ENCODE measurements around the gene TPPP2. TPM values are rescaled to one million over a fixed set of nuclear protein-coding genes. Genes with fewer than 3 reads are reported as not detected.
"Not testable (repeated sequence)": the region's sequence is repeated elsewhere in the genome, so short reads cannot be mapped to it uniquely, and the experiment has no call there.

The TPPP2 gene
- total and polyA plus RNA-seq, 10 donors = 0.09 to 0.91 (median 0.57) TPM; not detected in 5

DNA sequence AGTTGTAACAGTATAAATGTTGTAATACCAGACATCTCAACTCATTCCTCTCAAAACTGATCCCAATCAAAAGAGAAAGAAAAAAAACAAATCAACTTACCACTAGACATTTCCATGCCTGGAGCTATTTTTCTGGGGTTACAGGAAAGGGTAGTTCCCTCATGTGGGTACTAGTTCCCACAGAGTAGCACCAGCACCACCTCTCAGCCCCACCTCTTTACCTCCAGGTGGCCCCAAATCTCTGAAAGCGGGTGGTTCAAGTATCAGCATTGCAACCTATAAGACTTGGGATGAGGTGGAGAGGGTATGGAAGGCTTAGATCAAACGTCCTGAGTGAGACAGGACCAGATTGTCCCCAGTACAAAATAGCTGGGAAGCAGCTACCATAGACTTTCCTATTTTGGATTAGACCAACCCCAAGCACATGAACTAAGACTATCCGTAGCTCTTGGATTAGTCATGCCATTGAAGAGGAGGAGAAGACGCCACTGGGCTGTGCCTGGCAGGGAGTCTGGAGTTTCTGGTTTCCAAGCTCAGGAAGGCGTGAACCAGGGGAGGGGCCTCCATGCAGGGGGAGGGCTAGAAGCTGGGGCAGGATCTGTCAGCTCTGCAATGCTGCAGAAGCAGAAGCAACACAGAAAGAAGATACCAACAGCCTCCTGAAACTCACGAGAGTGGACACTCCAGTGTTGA is 31.2 kb upstream of the TPPP2 start, which contains the start of gene SLC39A2:
SLC39A2 (plus strand) TSS at position 620 of the 693 bp plus-strand sequence. CDS start 154 bp downstream, outside the sequence.
- 68 to 80% (median 76%) methylated on average over 6 of the region's 6 CpGs for WGBS, 5 donors
- H3K4me1 ChIP-seq = no peaks in the 10 kb centered on the region
- intact Hi-C loops (cut with DNase I; ENCODE audit: low total_unique reads) = no loop called here
- no peak within 1 kb of the TSS for H3K4me3 ChIP-seq
- no peaks in the 10 kb centered on the region for H3K27me3 ChIP-seq (replicated peaks in 1 of 7)
- no peak for DNase-seq
- H3K27ac ChIP-seq = peak within 1 kb of the TSS in 1 of 8 donors; percentile 0
- TF ChIP-seq POLR2A (IDR thresholded peaks at IDR 0.05) (no peak), POLR2AphosphoS5 (IDR thresholded peaks at IDR 0.05) (no peak)
- TF ChIP-seq, protein P1, sequence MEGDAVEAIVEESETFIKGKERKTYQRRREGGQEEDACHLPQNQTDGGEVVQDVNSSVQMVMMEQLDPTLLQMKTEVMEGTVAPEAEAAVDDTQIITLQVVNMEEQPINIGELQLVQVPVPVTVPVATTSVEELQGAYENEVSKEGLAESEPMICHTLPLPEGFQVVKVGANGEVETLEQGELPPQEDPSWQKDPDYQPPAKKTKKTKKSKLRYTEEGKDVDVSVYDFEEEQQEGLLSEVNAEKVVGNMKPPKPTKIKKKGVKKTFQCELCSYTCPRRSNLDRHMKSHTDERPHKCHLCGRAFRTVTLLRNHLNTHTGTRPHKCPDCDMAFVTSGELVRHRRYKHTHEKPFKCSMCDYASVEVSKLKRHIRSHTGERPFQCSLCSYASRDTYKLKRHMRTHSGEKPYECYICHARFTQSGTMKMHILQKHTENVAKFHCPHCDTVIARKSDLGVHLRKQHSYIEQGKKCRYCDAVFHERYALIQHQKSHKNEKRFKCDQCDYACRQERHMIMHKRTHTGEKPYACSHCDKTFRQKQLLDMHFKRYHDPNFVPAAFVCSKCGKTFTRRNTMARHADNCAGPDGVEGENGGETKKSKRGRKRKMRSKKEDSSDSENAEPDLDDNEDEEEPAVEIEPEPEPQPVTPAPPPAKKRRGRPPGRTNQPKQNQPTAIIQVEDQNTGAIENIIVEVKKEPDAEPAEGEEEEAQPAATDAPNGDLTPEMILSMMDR (IDR thresholded peaks at IDR 0.05 in 8 of 11, conservative IDR thresholded peaks at IDR 0.05 in 3 of 11) = no peak
- H3K36me3 ChIP-seq = peaks cover 2 to 46% (median 37%) of the 10 kb centered on the region in 6 donors
- H3K9me3 ChIP-seq = no peaks in the 10 kb centered on the region

DNA sequence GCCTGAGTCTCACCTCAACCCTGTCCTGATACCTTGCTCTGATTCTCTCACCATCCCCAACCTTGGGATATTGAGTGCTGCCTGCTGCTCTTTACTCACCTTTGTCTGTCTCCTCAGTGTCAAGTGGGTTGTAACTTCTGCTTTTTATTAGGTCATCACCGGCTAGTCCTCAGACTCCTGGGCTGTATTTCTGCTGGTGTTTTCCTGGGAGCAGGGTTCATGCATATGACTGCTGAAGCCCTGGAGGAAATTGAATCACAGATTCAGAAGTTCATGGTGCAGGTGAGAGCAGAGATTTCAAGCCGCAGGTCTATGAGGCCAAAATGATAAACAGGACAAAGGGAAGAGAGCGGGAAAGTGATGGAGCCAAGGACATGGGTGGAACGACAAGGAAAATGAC is 30.4 kb upstream of the TPPP2 start:
- Histone ChIP-seq H3K27me3 (replicated peaks in 1 of 7) (no peaks in the 10 kb centered on the region), H3K9me3 (no peaks in the 10 kb centered on the region), H3K4me1 (no peaks in the 10 kb centered on the region), H3K36me3 (peaks cover 2 to 38% (median 29%) of the 10 kb centered on the region in 6 donors), H3K4me3 (no peak overlapping the region), H3K27ac (no peak overlapping the region)
- intact Hi-C loops (cut with DNase I; ENCODE audit: low total_unique reads) = no loop called here
- TF ChIP-seq, protein P1 (IDR thresholded peaks at IDR 0.05 in 8 of 11, conservative IDR thresholded peaks at IDR 0.05 in 3 of 11) = no peak
- no peak for TF ChIP-seq POLR2AphosphoS5 (IDR thresholded peaks at IDR 0.05)
- no peak for DNase-seq
- WGBS, 5 donors = 78 to 86% (median 78%) methylated on average over 4 of the region's 4 CpGs

DNA sequence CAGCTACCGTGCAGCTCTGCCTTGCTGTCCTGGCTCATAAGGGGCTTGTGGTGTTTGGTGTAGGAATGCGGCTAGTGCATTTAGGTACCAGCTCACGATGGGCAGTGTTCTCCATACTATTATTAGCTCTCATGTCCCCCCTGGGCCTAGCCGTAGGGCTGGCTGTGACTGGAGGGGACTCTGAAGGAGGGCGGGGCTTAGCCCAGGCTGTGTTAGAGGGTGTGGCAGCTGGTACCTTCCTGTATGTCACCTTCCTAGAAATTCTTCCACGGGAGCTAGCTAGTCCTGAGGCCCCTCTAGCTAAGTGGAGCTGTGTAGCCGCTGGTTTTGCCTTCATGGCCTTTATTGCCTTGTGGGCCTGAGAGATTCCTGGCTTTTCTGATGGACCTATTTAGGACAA is 28.8 kb upstream of the TPPP2 start:
- intact Hi-C loops (cut with DNase I; ENCODE audit: low total_unique reads) = no loop called here
- DNase-seq = no peak
- H3K9me3 ChIP-seq = no peaks in the 10 kb centered on the region
- H3K4me3 ChIP-seq = no peak overlapping the region
- TF ChIP-seq, protein P1 (IDR thresholded peaks at IDR 0.05 in 8 of 11, conservative IDR thresholded peaks at IDR 0.05 in 3 of 11) = no peak
- TF ChIP-seq POLR2AphosphoS5 (IDR thresholded peaks at IDR 0.05) (no peak), POLR2A (IDR thresholded peaks at IDR 0.05) (no peak)
- no peaks in the 10 kb centered on the region for H3K4me1 ChIP-seq
- no peak overlapping the region for H3K27ac ChIP-seq
- no peaks in the 10 kb centered on the region for H3K27me3 ChIP-seq (replicated peaks in 1 of 7)
- peaks cover 0 to 22% (median 13%) of the 10 kb centered on the region in 6 donors for H3K36me3 ChIP-seq
- WGBS, 5 donors = 68 to 86% (median 81%) methylated on average over 6 to 7 of the region's 7 CpGs

DNA sequence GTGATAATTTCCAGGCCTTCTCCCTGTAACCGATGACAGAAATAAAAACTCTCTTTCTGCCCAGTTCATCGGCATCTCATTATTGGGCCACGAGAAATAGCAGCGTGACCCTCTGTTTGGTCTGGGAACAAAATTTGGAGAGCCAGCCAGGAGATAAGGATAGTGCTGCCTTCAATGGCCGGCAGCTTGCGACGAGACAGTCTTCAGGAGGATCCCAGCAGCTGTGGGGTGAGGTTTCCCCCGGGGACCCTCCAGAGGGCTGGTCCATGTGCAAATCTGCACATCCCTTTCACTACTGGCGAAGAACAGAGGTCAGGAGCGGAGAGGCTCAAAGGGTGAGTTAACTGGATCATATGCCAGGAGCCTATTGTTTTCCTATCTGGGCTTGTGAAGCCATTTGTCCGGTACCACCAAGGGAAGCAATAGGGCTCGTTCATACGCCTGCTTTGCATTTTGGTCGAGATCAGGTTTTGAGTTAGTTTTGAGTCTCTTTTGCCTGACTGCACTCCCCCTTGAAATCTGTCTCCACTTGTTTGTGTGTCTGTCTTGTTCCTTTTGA is 26.1 kb upstream of the TPPP2 start:
- H3K27me3 ChIP-seq (replicated peaks in 1 of 7) = no peaks in the 10 kb centered on the region
- H3K9me3 ChIP-seq = no peaks in the 10 kb centered on the region
- no peak overlapping the region for H3K4me3 ChIP-seq
- H3K36me3 ChIP-seq = no peaks in the 10 kb centered on the region
- TF ChIP-seq, protein P1 (IDR thresholded peaks at IDR 0.05 in 8 of 11, conservative IDR thresholded peaks at IDR 0.05 in 3 of 11) = no peak
- TF ChIP-seq POLR2AphosphoS5 (IDR thresholded peaks at IDR 0.05) (no peak), POLR2A (IDR thresholded peaks at IDR 0.05) (no peak)
- DNase-seq = no peak
- intact Hi-C loops (cut with DNase I; ENCODE audit: low total_unique reads) = no loop called here
- H3K27ac ChIP-seq = no peak overlapping the region
- WGBS, 5 donors = 91 to 93% (median 93%) methylated on average over 13 to 14 of the region's 14 CpGs
- H3K4me1 ChIP-seq = no peaks in the 10 kb centered on the region

DNA sequence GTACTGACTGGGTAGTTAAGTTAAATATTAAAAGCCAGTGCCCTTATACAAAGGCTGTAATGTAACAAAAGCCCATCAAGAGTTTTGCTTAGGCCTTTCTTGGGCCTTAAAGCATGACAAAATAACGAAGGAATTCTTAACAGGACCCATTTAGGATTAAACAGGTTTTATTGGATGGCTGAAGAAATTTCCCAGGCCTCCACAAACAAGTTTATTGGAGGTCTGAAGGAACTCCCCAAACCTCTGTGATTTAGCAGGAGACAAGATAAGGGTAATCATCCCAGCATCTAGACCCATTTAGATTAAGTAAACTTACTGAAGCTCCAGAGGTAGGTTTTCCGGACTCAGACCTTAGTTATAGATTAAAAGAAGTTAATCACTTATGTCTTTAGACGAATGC is 20.3 kb upstream of the TPPP2 start:
- H3K4me1 ChIP-seq; intact Hi-C loops (cut with DNase I; ENCODE audit: low total_unique reads); H3K4me3 ChIP-seq; H3K9me3 ChIP-seq; H3K36me3 ChIP-seq; DNase-seq; H3K27ac ChIP-seq: not testable (repeated sequence)
- 75 to 89% (median 81%) methylated on average over 3 of the region's 3 CpGs for WGBS, 5 donors
- H3K27me3 ChIP-seq (replicated peaks in 1 of 7) = peaks cover 0 to 17% (median 0%) of the 10 kb centered on the region in 7 donors

Measured in spleen (tissue), 11 donors.